ENCODE data around the gene ABLIM2.

The ABLIM2 gene

GRCh38 chr4:8158710-8159536 lies at the start of gene ABLIM2:
Gene ABLIM2 (minus strand): TSS chr4:8158813. CDS start chr4:8158689, 124 bp downstream.
- DNase-seq (ENCODE audit: low read depth in 2 of 2) = peak; percentile 98

GRCh38 chr4:8207314-8207713 lies 48.7 kb upstream of the ABLIM2 start:
- no peak for DNase-seq (ENCODE audit: low read depth in 2 of 2)

- no peak for DNase-seq (ENCODE audit: low read depth in 2 of 2)
Observed at GRCh38 chr4:8205749-8206611, 47.4 kb upstream of the ABLIM2 start.

GRCh38 chr4:8205241-8205707 lies 46.7 kb upstream of the ABLIM2 start:
- DNase-seq (ENCODE audit: low read depth in 2 of 2) = no peak

GRCh38 chr4:8204576-8205227 lies 46.1 kb upstream of the ABLIM2 start:
- DNase-seq (ENCODE audit: low read depth in 2 of 2) = no peak

GRCh38 chr4:8203817-8204216 lies 45.2 kb upstream of the ABLIM2 start:
- DNase-seq (ENCODE audit: low read depth in 2 of 2) = no peak

- DNase-seq (ENCODE audit: low read depth in 2 of 2) = no peak
Observed at GRCh38 chr4:8203052-8203401, 44.4 kb upstream of the ABLIM2 start.

GRCh38 chr4:8202108-8203051 lies 43.8 kb upstream of the ABLIM2 start:
- no peak for DNase-seq (ENCODE audit: low read depth in 2 of 2)

- peak; percentile 22 to 44 for DNase-seq (ENCODE audit: low read depth in 2 of 2)
Observed at GRCh38 chr4:8201321-8201781, 42.7 kb upstream of the ABLIM2 start.

GRCh38 chr4:8200302-8200975 lies 41.8 kb upstream of the ABLIM2 start:
- DNase-seq (ENCODE audit: low read depth in 2 of 2) = no peak

GRCh38 chr4:8199594-8200301 lies 41.1 kb upstream of the ABLIM2 start:
- DNase-seq (ENCODE audit: low read depth in 2 of 2) = no peak

- peak; percentile 22 to 46 for DNase-seq (ENCODE audit: low read depth in 2 of 2)
Observed at GRCh38 chr4:8198906-8199593, 40.4 kb upstream of the ABLIM2 start, which contains the start of gene SH3TC1. Gene SH3TC1 (plus strand): TSS chr4:8199290. CDS start chr4:8205195, 5,905 bp downstream.

- DNase-seq (ENCODE audit: low read depth in 2 of 2) = no peak
Observed at GRCh38 chr4:8198206-8198905, 39.7 kb upstream of the ABLIM2 start.

GRCh38 chr4:8197521-8197920 lies 38.9 kb upstream of the ABLIM2 start:
- DNase-seq (ENCODE audit: low read depth in 2 of 2) = no peak

- no peak for DNase-seq (ENCODE audit: low read depth in 2 of 2)
Observed at GRCh38 chr4:8195841-8196458, 37.3 kb upstream of the ABLIM2 start.

GRCh38 chr4:8195431-8195830 lies 36.8 kb upstream of the ABLIM2 start:
- no peak for DNase-seq (ENCODE audit: low read depth in 2 of 2)

GRCh38 chr4:8194306-8195242 lies 36.0 kb upstream of the ABLIM2 start:
- no peak for DNase-seq (ENCODE audit: low read depth in 2 of 2)
